GM23338 (cell line): ENCODE measurements around the gene PPM1E.

ENCODE experiments used
- CREB1 ChIP-seq: fragments of 250-450 bp; sonication (Bioruptor Pico); IDR thresholded peaks from 2 replicates; pipeline ENCODE4 v1.5.0; 2020; ENCODE audit warnings: low read depth, mild to moderate bottlenecking, moderate library complexity
- EZH2 ChIP-seq: fragments of 200-600 bp; sonication (generic); IDR thresholded peaks from one replicate; pipeline ENCODE4 v1.8.0; 2017; ENCODE audit warnings: antibody characterized with exemption, mild to moderate bottlenecking, low read depth; ENCODE audit not compliant: unreplicated experiment
- EZH2phosphoT487 ChIP-seq: fragments of 200-600 bp; sonication (generic); IDR thresholded peaks from one replicate; pipeline ENCODE4 v1.8.1; 2018; ENCODE audit warnings: antibody characterized with exemption; ENCODE audit not compliant: unreplicated experiment
- JUNB ChIP-seq: IDR thresholded peaks from one replicate; pipeline ENCODE4 v1.6.1; 2016; ENCODE audit warnings: antibody characterized with exemption; ENCODE audit not compliant: unreplicated experiment
- NANOG ChIP-seq: IDR thresholded peaks from 2 replicates; pipeline ENCODE4 v1.6.1; 2016; ENCODE audit warnings: antibody characterized with exemption, borderline replicate concordance
- POLR2AphosphoS5 ChIP-seq: IDR thresholded peaks from 2 replicates; pipeline ENCODE4 v1.6.1; 2016; ENCODE audit warnings: antibody characterized with exemption, low read depth
- STAT1 ChIP-seq: IDR thresholded peaks from one replicate; pipeline ENCODE4 v1.6.1; 2016; ENCODE audit warnings: antibody characterized with exemption; ENCODE audit not compliant: unreplicated experiment
- ZNF114 ChIP-seq: fragments of 250-450 bp; sonication (Bioruptor Pico); IDR thresholded peaks from 2 replicates; pipeline ENCODE4 v1.5.0; 2020; ENCODE audit warnings: mild to moderate bottlenecking, moderate library complexity
- ZNF331 ChIP-seq: fragments of 250-450 bp; sonication (Bioruptor Pico); IDR thresholded peaks from 2 replicates; pipeline ENCODE4 v1.5.0; 2020; ENCODE audit warnings: low read depth, mild to moderate bottlenecking, moderate library complexity
- TF ChIP-seq, protein P1 (sequence below), 2 experiments: fragments of 200-600 bp in 1 of 2; sonication (generic) in 1 of 2; conservative IDR thresholded peaks; 2 replicates each; pipeline versions ENCODE4 v1.5.1 to v1.6.1; 2016 to 2017; ENCODE audit warnings: antibody characterized with exemption in 2 of 2, low read depth in 2 of 2, mild to moderate bottlenecking in 2 of 2, moderate library complexity in 1 of 2
- TF ChIP-seq, protein P2 (sequence below): IDR thresholded peaks from 2 replicates; pipeline ENCODE4 v1.6.1; 2016; ENCODE audit warnings: antibody characterized with exemption
- TF ChIP-seq, protein P3 (sequence below): IDR thresholded peaks from one replicate; pipeline ENCODE4 v1.6.1; 2018; ENCODE audit warnings: antibody characterized with exemption; ENCODE audit not compliant: unreplicated experiment
- TF ChIP-seq, protein P4 (sequence below): fragments of 250-450 bp; sonication (Bioruptor Pico); IDR thresholded peaks from 2 replicates; pipeline ENCODE4 v1.5.0; 2020; ENCODE audit warnings: mild to moderate bottlenecking, moderate library complexity

DNA sequence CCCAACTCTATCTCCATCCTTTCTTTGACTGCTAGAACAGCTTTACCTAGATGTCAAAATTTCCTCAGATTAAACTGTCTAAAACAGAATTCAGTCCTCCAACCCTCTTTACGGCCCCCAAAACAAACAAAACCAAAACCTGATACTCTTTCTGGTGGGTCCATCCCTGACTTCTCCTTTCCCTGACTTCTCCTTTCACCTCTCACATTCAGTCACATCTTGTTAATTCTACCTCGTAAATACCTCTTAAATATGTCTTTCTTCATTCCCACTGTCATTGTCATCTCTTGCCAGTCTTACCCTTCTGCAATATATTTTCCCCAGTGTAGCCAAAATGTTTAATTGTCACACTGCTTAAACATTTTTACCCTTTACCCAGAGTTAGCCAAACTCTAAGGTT lies 4.6 kb downstream of the PPM1E start:
- TF ChIP-seq, protein P1, sequence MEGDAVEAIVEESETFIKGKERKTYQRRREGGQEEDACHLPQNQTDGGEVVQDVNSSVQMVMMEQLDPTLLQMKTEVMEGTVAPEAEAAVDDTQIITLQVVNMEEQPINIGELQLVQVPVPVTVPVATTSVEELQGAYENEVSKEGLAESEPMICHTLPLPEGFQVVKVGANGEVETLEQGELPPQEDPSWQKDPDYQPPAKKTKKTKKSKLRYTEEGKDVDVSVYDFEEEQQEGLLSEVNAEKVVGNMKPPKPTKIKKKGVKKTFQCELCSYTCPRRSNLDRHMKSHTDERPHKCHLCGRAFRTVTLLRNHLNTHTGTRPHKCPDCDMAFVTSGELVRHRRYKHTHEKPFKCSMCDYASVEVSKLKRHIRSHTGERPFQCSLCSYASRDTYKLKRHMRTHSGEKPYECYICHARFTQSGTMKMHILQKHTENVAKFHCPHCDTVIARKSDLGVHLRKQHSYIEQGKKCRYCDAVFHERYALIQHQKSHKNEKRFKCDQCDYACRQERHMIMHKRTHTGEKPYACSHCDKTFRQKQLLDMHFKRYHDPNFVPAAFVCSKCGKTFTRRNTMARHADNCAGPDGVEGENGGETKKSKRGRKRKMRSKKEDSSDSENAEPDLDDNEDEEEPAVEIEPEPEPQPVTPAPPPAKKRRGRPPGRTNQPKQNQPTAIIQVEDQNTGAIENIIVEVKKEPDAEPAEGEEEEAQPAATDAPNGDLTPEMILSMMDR (conservative IDR thresholded peaks at IDR 0.05; ENCODE audit: low read depth in 2 of 2): no peak
- TF ChIP-seq EZH2phosphoT487 (no peak), POLR2AphosphoS5 (no peak), JUNB (no peak), EZH2 (no peak), NANOG (no peak), CREB1 (no peak), STAT1 (no peak), ZNF331 (CRISPR knock-in tag) (no peak), ZNF114 (CRISPR knock-in tag) (no peak)
- TF ChIP-seq, protein P2, sequence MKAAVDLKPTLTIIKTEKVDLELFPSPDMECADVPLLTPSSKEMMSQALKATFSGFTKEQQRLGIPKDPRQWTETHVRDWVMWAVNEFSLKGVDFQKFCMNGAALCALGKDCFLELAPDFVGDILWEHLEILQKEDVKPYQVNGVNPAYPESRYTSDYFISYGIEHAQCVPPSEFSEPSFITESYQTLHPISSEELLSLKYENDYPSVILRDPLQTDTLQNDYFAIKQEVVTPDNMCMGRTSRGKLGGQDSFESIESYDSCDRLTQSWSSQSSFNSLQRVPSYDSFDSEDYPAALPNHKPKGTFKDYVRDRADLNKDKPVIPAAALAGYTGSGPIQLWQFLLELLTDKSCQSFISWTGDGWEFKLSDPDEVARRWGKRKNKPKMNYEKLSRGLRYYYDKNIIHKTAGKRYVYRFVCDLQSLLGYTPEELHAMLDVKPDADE: no peak
- TF ChIP-seq, protein P3, sequence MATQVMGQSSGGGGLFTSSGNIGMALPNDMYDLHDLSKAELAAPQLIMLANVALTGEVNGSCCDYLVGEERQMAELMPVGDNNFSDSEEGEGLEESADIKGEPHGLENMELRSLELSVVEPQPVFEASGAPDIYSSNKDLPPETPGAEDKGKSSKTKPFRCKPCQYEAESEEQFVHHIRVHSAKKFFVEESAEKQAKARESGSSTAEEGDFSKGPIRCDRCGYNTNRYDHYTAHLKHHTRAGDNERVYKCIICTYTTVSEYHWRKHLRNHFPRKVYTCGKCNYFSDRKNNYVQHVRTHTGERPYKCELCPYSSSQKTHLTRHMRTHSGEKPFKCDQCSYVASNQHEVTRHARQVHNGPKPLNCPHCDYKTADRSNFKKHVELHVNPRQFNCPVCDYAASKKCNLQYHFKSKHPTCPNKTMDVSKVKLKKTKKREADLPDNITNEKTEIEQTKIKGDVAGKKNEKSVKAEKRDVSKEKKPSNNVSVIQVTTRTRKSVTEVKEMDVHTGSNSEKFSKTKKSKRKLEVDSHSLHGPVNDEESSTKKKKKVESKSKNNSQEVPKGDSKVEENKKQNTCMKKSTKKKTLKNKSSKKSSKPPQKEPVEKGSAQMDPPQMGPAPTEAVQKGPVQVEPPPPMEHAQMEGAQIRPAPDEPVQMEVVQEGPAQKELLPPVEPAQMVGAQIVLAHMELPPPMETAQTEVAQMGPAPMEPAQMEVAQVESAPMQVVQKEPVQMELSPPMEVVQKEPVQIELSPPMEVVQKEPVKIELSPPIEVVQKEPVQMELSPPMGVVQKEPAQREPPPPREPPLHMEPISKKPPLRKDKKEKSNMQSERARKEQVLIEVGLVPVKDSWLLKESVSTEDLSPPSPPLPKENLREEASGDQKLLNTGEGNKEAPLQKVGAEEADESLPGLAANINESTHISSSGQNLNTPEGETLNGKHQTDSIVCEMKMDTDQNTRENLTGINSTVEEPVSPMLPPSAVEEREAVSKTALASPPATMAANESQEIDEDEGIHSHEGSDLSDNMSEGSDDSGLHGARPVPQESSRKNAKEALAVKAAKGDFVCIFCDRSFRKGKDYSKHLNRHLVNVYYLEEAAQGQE: no peak
- TF ChIP-seq, protein P4, sequence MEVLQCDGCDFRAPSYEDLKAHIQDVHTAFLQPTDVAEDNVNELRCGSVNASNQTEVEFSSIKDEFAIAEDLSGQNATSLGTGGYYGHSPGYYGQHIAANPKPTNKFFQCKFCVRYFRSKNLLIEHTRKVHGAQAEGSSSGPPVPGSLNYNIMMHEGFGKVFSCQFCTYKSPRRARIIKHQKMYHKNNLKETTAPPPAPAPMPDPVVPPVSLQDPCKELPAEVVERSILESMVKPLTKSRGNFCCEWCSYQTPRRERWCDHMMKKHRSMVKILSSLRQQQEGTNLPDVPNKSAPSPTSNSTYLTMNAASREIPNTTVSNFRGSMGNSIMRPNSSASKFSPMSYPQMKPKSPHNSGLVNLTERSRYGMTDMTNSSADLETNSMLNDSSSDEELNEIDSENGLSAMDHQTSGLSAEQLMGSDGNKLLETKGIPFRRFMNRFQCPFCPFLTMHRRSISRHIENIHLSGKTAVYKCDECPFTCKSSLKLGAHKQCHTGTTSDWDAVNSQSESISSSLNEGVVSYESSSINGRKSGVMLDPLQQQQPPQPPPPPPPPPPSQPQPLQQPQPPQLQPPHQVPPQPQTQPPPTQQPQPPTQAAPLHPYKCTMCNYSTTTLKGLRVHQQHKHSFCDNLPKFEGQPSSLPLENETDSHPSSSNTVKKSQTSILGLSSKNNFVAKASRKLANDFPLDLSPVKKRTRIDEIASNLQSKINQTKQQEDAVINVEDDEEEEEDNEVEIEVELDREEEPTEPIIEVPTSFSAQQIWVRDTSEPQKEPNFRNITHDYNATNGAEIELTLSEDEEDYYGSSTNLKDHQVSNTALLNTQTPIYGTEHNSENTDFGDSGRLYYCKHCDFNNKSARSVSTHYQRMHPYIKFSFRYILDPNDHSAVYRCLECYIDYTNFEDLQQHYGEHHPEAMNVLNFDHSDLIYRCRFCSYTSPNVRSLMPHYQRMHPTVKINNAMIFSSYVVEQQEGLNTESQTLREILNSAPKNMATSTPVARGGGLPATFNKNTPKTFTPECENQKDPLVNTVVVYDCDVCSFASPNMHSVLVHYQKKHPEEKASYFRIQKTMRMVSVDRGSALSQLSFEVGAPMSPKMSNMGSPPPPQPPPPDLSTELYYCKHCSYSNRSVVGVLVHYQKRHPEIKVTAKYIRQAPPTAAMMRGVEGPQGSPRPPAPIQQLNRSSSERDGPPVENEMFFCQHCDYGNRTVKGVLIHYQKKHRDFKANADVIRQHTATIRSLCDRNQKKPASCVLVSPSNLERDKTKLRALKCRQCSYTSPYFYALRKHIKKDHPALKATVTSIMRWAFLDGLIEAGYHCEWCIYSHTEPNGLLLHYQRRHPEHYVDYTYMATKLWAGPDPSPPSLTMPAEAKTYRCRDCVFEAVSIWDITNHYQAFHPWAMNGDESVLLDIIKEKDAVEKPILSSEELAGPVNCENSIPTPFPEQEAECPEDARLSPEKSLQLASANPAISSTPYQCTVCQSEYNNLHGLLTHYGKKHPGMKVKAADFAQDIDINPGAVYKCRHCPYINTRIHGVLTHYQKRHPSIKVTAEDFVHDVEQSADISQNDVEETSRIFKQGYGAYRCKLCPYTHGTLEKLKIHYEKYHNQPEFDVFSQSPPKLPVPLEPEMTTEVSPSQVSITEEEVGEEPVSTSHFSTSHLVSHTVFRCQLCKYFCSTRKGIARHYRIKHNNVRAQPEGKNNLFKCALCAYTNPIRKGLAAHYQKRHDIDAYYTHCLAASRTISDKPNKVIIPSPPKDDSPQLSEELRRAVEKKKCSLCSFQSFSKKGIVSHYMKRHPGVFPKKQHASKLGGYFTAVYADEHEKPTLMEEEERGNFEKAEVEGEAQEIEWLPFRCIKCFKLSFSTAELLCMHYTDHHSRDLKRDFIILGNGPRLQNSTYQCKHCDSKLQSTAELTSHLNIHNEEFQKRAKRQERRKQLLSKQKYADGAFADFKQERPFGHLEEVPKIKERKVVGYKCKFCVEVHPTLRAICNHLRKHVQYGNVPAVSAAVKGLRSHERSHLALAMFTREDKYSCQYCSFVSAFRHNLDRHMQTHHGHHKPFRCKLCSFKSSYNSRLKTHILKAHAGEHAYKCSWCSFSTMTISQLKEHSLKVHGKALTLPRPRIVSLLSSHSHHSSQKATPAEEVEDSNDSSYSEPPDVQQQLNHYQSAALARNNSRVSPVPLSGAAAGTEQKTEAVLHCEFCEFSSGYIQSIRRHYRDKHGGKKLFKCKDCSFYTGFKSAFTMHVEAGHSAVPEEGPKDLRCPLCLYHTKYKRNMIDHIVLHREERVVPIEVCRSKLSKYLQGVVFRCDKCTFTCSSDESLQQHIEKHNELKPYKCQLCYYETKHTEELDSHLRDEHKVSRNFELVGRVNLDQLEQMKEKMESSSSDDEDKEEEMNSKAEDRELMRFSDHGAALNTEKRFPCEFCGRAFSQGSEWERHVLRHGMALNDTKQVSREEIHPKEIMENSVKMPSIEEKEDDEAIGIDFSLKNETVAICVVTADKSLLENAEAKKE (CRISPR knock-in tag): no peak
